Astrocyte of the spinal cord (primary cell): ENCODE results near the gene VPS51.
A peak's percentile ranks its signal among the peaks of the same experiment; 100 is the strongest.

Source experiments
- DNase-seq: peaks from one replicate; pipeline ENCODE4 v3.0.0; 2011; ENCODE audit warnings: low read depth, low spot score
- H3K4me3 ChIP-seq: 2 replicates; pipeline ENCODE4 v1.5.1; 2011; ENCODE audit warnings: low read depth, mild to moderate bottlenecking, low read length, moderate library complexity
- CTCF ChIP-seq: IDR thresholded peaks from 2 replicates; pipeline ENCODE4 v1.5.1; 2012; ENCODE audit warnings: low read depth, mild to moderate bottlenecking, low read length, inconsistent platforms
- in situ Hi-C: cut with HindIII; loops from 2 replicates; pipeline ENCODE4 v1.10.0; 2017; ENCODE audit warnings: low sequenced_read_pairs

Gene VPS51

GRCh38 chr11:65131417-65131776 lies 35.4 kb downstream of the VPS51 start:
- DNase-seq, result no peak
- H3K4me3 ChIP-seq, result no peak overlapping the region
- in situ Hi-C loops, result no loop called here
- no peak for TF ChIP-seq CTCF

GRCh38 chr11:65131895-65132237 lies 35.9 kb downstream of the VPS51 start:
- no peak for TF ChIP-seq CTCF
- DNase-seq, result no peak
- H3K4me3 ChIP-seq, result no peak overlapping the region
- in situ Hi-C loops, result no loop called here

- no peak overlapping the region for H3K4me3 ChIP-seq
- in situ Hi-C loops, result no loop called here
- TF ChIP-seq CTCF, result no peak
- DNase-seq, result no peak
These were observed 36.4 kb downstream of the VPS51 start for GRCh38 chr11:65132238-65132987.

GRCh38 chr11:65132988-65133700 lies 37.1 kb downstream of the VPS51 start:
- no peak for DNase-seq
- peak overlapping the region; percentile 82 for H3K4me3 ChIP-seq
- no peak for TF ChIP-seq CTCF
- in situ Hi-C loops, result no loop called here

GRCh38 chr11:65133724-65134123 lies 37.7 kb downstream of the VPS51 start:
- peak overlapping the region; percentile 82 for H3K4me3 ChIP-seq
- TF ChIP-seq CTCF, result no peak
- DNase-seq, result no peak
- in situ Hi-C loops, result no loop called here

GRCh38 chr11:65134240-65134951 lies 38.4 kb downstream of the VPS51 start, which contains the start of gene SYVN1:
Gene SYVN1, minus strand, starts transcription at chr11:65134519. Its CDS starts 918 bp downstream, at chr11:65133601.
- TF ChIP-seq CTCF, result no peak

More at GRCh38 chr11:65134240-65134951, 38.4 kb downstream of the VPS51 start, which contains the start of gene SYVN1:
- in situ Hi-C loops, result no loop called here
- H3K4me3 ChIP-seq, result peak within 1 kb of the TSS; percentile 82
- DNase-seq, result peak; percentile 91
